ENCODE measurements around the gene ANGEL1. TPM values are rescaled to one million over a fixed set of nuclear protein-coding genes. Genes with fewer than 3 reads are reported as not detected.

ANGEL1 gene
- polyA plus RNA-seq, 1 experiment, result 16.8 TPM

DNA sequence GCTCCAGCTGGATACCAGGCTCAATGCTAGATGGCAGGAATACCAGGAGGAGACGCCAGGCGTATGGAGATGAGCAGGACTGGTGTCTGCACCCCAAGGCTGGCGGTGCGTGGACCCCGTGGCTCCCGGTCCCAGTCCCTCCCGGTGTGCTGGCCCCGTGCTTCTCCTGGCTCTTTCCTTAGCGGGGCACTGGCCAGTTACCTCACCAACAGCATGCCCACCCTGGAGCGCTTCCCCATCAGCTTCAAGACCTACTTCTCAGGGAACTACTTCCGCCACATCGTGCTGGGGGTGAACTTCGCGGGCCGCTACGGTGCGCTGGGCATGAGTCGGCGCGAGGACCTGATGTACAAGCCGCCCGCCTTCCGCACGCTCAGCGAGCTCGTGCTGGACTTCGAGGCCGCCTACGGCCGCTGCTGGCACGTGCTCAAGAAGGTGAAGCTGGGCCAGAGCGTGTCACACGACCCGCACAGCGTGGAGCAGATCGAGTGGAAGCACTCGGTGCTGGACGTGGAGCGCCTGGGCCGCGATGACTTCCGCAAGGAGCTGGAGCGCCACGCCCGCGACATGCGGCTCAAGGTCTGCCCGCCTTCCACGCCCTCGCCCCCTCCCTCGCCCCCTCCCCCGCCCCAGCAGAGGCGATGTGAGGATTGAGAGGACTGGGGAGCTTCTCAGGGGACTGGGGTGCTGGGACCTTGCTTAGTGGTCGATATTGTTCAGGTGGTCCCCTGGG lies 36.8 kb downstream of the ANGEL1 start:
- no peak overlapping the region for H3K4me3 ChIP-seq (ENCODE audit: low read depth, low read length)
- ChIA-PET POLR2A (no interaction called here), CTCF (interaction anchor here (0.9 to 4.2 kb wide), 3 partner anchors 9 to 53 kb away, joined by 3 to 20 read pairs (median 4); no protein-coding TSS in a partner anchor)
- H3K27me3 ChIP-seq (ENCODE audit: control insufficient read depth, insufficient read depth, low read length), result no peaks in the 10 kb centered on the region
- TF ChIP-seq, protein P1, sequence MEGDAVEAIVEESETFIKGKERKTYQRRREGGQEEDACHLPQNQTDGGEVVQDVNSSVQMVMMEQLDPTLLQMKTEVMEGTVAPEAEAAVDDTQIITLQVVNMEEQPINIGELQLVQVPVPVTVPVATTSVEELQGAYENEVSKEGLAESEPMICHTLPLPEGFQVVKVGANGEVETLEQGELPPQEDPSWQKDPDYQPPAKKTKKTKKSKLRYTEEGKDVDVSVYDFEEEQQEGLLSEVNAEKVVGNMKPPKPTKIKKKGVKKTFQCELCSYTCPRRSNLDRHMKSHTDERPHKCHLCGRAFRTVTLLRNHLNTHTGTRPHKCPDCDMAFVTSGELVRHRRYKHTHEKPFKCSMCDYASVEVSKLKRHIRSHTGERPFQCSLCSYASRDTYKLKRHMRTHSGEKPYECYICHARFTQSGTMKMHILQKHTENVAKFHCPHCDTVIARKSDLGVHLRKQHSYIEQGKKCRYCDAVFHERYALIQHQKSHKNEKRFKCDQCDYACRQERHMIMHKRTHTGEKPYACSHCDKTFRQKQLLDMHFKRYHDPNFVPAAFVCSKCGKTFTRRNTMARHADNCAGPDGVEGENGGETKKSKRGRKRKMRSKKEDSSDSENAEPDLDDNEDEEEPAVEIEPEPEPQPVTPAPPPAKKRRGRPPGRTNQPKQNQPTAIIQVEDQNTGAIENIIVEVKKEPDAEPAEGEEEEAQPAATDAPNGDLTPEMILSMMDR (IDR thresholded peaks at IDR 0.05; ENCODE audit: insufficient read depth, low read depth, low read length), result no peak
- no peak for DNase-seq (ENCODE audit: low read depth)
- peaks cover 1% of the 10 kb centered on the region; the same call in 1 of the 2 replicates for H3K36me3 ChIP-seq (ENCODE audit: control insufficient read depth, insufficient read depth, low read length)

DNA sequence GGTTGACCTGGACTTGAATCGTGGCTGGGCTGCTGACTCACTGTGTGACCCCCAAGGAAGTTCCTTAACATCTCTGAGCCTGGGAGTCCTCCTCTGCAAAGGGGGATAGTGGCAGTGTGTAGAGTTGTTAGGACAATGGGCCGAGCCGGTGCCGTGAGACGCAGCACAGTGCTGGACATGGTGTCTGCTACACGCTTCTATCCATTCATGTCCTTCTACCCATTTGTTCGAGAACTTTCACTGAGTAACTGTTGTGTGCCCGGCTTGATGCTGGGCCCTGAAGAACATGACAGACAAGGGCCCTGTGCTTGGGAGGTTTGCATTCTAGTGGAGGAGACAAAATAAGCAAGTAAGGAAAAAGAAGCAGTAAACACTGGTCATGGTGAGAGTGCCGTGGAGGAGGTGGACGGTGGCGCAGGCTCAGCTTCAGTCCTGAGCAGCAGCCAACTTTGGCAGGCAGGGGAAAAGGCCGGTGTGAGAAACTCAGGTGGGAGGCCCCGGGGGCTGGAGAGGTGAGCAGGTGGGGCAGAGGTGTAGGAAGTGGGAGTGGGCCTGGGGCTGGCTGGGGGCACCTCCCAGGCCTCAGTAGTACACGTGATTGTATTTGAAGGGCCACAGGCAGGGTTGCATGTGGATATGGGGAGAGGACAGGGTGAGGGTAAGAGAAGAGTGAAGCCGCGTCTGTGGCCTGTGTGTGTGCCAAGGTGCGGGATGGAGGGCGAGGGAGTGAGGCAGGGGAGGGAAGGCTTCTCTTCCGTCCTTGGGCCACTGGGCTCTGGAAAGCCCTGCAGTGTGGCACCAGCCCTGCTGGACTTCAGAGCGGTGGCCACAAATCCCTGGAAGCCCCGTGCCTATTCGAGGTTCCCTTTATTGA lies 37.6 kb downstream of the ANGEL1 start:
- ChIA-PET POLR2A (no interaction called here), CTCF (interaction anchor here (4.2 kb wide), 1 partner anchor 9 kb away, joined by 20 read pairs; no protein-coding TSS in a partner anchor)
- H3K27me3 ChIP-seq (ENCODE audit: control insufficient read depth, insufficient read depth, low read length), result no peaks in the 10 kb centered on the region
- TF ChIP-seq, protein P1 (IDR thresholded peaks at IDR 0.05; ENCODE audit: insufficient read depth, low read depth, low read length), result no peak
- DNase-seq (ENCODE audit: low read depth), result no peak
- H3K4me3 ChIP-seq (ENCODE audit: low read depth, low read length), result no peak overlapping the region
- peaks cover 1% of the 10 kb centered on the region; the same call in 1 of the 2 replicates for H3K36me3 ChIP-seq (ENCODE audit: control insufficient read depth, insufficient read depth, low read length)

DNA sequence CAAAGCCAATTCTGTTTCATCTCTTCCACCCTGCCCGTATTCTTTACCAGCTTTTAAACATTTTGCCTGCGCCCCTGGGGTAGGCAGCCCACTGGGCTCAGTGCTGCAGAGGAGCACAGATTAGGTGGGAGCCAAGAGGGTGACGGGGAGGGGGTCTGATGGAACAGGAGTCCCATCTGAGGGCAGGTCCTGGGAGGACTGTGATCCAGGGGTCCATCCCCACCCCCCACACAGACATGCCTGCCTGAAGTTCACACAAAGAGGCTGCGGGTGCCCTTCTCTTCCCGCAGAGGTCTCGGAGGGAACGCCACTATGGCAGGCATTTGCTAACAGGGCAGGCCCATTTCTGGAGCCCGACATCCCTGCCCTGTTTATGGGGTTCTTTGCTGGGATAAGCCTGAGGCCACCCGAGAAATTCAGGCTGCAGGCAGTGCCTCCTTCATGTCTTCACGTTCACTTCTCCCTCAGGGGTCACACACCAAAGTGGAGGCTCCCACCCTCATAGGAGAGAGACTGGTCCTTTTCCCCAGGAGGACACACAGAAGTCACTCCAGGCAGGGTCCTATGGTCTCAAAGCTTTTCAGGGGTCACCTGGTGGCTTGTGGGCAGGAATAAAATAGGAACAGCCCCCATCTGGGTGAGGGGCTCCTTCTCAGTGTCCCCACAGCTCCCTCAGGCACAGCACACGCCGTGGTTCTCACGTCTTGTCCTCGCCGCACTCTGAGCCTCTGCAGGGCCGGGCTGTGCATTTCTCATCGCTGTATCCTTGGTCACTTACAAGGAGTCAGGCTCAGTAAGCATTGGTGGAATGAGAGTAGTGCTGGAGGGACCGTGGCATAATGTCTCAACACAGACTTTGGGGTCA lies 38.5 kb downstream of the ANGEL1 start:
- CTCF ChIA-PET, result interaction anchor here (4.2 kb wide), 1 partner anchor 10 kb away, joined by 20 read pairs; no protein-coding TSS in a partner anchor

DNA sequence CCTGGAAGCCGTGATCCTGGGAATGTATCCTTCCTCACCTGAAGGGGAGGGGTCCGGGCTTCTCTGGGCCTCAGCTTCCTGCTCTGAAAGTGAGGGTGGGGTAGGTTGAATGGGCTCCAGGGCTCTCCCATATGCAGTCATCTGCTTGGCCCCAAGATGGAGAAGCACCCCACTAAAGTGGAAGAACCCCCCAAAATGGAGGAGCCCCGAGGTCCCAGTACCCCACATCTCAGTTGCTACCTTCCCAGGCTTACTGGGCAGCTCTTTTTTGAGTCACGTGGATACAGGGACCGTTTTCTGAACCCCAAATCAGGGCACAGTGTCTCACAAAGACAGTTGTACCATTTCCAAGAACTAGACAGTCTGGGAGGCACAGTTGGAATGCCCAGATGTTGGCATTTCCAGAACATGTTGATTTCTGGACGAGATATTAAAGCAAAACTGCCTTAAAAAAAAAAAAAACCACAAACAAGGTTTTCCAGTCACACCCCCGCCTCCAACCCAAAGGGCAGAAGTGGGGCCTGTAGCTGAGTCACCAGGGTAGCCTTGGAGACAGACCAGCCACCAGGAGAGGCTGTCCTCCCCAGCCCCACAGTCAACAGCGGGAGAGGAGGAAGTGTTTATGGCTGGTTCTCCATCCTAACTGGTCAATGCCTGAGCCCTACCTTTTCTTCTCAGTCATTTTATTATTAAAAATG lies 39.3 kb downstream of the ANGEL1 start:
- TF ChIP-seq, protein P1 (IDR thresholded peaks at IDR 0.05; ENCODE audit: insufficient read depth, low read depth, low read length), result peak; percentile 40
- Histone ChIP-seq H3K27me3 (ENCODE audit: control insufficient read depth, insufficient read depth, low read length) (no peaks in the 10 kb centered on the region), H3K36me3 (ENCODE audit: control insufficient read depth, insufficient read depth, low read length) (no peaks in the 10 kb centered on the region), H3K4me3 (ENCODE audit: low read depth, low read length) (no peak overlapping the region)
- DNase-seq (ENCODE audit: low read depth), result peak; percentile 46
- ChIA-PET POLR2A (interaction anchor here (0.7 kb wide), 1 partner anchor 270 kb away, joined by 4 read pairs; no protein-coding TSS in a partner anchor), CTCF (interaction anchor here (1.9 to 4.2 kb wide), 2 partner anchors 11 to 36 kb away, joined by 4 to 20 read pairs; no protein-coding TSS in a partner anchor)

More for the DNA sequence above, 38.5 kb downstream of the ANGEL1 start:
- Histone ChIP-seq H3K36me3 (ENCODE audit: control insufficient read depth, insufficient read depth, low read length) (no peaks in the 10 kb centered on the region), H3K4me3 (ENCODE audit: low read depth, low read length) (no peak overlapping the region), H3K27me3 (ENCODE audit: control insufficient read depth, insufficient read depth, low read length) (no peaks in the 10 kb centered on the region)
- TF ChIP-seq, protein P1 (IDR thresholded peaks at IDR 0.05; ENCODE audit: insufficient read depth, low read depth, low read length), result no peak
- DNase-seq (ENCODE audit: low read depth), result no peak
- POLR2A ChIA-PET, result interaction anchor here (0.7 kb wide), 1 partner anchor 269 kb away, joined by 4 read pairs; no protein-coding TSS in a partner anchor
